ENCODE measurements around the gene POC5.
A peak's percentile ranks its signal among the peaks of the same experiment; 100 is the strongest.
"Not testable (repeated sequence)": the region's sequence is repeated elsewhere in the genome, so short reads cannot be mapped to it uniquely, and the experiment has no call there.

Gene POC5

GRCh38 chr5:75734913-75735789 lies 17.9 kb upstream of the POC5 start:
- H3K27me3 ChIP-seq (ENCODE audit: insufficient read depth, low read length, poor library complexity) = no peaks in the 10 kb centered on the region
- H3K9me3 ChIP-seq (ENCODE audit: insufficient read depth, low read length, severe bottlenecking) = no peaks in the 10 kb centered on the region
- no peaks in the 10 kb centered on the region for H4K20me1 ChIP-seq (ENCODE audit: insufficient read depth, low read length)
- no peak for ATAC-seq (ENCODE audit: insufficient read depth, low read depth)
- H3K9ac ChIP-seq (ENCODE audit: low read depth, low read length) = no peak overlapping the region
- H3K27ac ChIP-seq (ENCODE audit: low read length) = no peak overlapping the region
- H3K4me2 ChIP-seq (ENCODE audit: insufficient read depth, low read length) = no peak overlapping the region
- no peaks in the 10 kb centered on the region for H3K79me2 ChIP-seq (ENCODE audit: insufficient read depth, low read length)
- no peak overlapping the region for H3K4me3 ChIP-seq (ENCODE audit: low read depth in 1 of 2, low read length in 2 of 2)
- no peaks in the 10 kb centered on the region for H3K36me3 ChIP-seq (ENCODE audit: insufficient read depth, low read length)
- no peak for TF ChIP-seq EZH2 (IDR thresholded peaks at IDR 0.05; ENCODE audit: borderline replicate concordance, low read depth, low read length, severe bottlenecking)
- TF ChIP-seq CTCF (IDR thresholded peaks at IDR 0.05; ENCODE audit: borderline replicate concordance, extremely low read depth, low read length, poor library complexity, severe bottlenecking) = peak; percentile 48
- no peak for DNase-seq
- no peak overlapping the region for H2AFZ ChIP-seq (ENCODE audit: low read depth, low read length)
- H3K4me1 ChIP-seq (ENCODE audit: insufficient read depth, low read length) = no peaks in the 10 kb centered on the region

GRCh38 chr5:75733767-75734166 lies 16.5 kb upstream of the POC5 start:
- no peaks in the 10 kb centered on the region for H3K9me3 ChIP-seq (ENCODE audit: insufficient read depth, low read length, severe bottlenecking)
- TF ChIP-seq CTCF (IDR thresholded peaks at IDR 0.05; ENCODE audit: borderline replicate concordance, extremely low read depth, low read length, poor library complexity, severe bottlenecking) (no peak), EZH2 (IDR thresholded peaks at IDR 0.05; ENCODE audit: borderline replicate concordance, low read depth, low read length, severe bottlenecking) (no peak)
- no peaks in the 10 kb centered on the region for H3K79me2 ChIP-seq (ENCODE audit: insufficient read depth, low read length)
- DNase-seq = no peak
- no peak overlapping the region for H3K9ac ChIP-seq (ENCODE audit: low read depth, low read length)
- ATAC-seq (ENCODE audit: insufficient read depth, low read depth) = no peak
- H3K4me2 ChIP-seq (ENCODE audit: insufficient read depth, low read length) = no peak overlapping the region
- no peaks in the 10 kb centered on the region for H3K4me1 ChIP-seq (ENCODE audit: insufficient read depth, low read length)
- no peak overlapping the region for H2AFZ ChIP-seq (ENCODE audit: low read depth, low read length)
- no peaks in the 10 kb centered on the region for H3K36me3 ChIP-seq (ENCODE audit: insufficient read depth, low read length)
- no peaks in the 10 kb centered on the region for H4K20me1 ChIP-seq (ENCODE audit: insufficient read depth, low read length)
- no peaks in the 10 kb centered on the region for H3K27me3 ChIP-seq (ENCODE audit: insufficient read depth, low read length, poor library complexity)
- no peak overlapping the region for H3K27ac ChIP-seq (ENCODE audit: low read length)
- no peak overlapping the region for H3K4me3 ChIP-seq (ENCODE audit: low read depth in 1 of 2, low read length in 2 of 2)

- not testable (repeated sequence) for H3K4me3 ChIP-seq (ENCODE audit: low read depth in 1 of 2, low read length in 2 of 2); ATAC-seq (ENCODE audit: insufficient read depth, low read depth); H2AFZ ChIP-seq (ENCODE audit: low read depth, low read length); H3K27me3 ChIP-seq (ENCODE audit: insufficient read depth, low read length, poor library complexity); DNase-seq; H3K9ac ChIP-seq (ENCODE audit: low read depth, low read length); H3K36me3 ChIP-seq (ENCODE audit: insufficient read depth, low read length); H3K27ac ChIP-seq (ENCODE audit: low read length); H3K9me3 ChIP-seq (ENCODE audit: insufficient read depth, low read length, severe bottlenecking); H3K4me2 ChIP-seq (ENCODE audit: insufficient read depth, low read length); H3K4me1 ChIP-seq (ENCODE audit: insufficient read depth, low read length); H3K79me2 ChIP-seq (ENCODE audit: insufficient read depth, low read length); H4K20me1 ChIP-seq (ENCODE audit: insufficient read depth, low read length)
Observed at GRCh38 chr5:75731515-75731914, 14.3 kb upstream of the POC5 start.

- H4K20me1 ChIP-seq (ENCODE audit: insufficient read depth, low read length) = no peaks in the 10 kb centered on the region
- H3K27ac ChIP-seq (ENCODE audit: low read length) = no peak overlapping the region
- no peaks in the 10 kb centered on the region for H3K27me3 ChIP-seq (ENCODE audit: insufficient read depth, low read length, poor library complexity)
- no peaks in the 10 kb centered on the region for H3K9me3 ChIP-seq (ENCODE audit: insufficient read depth, low read length, severe bottlenecking)
- no peaks in the 10 kb centered on the region for H3K36me3 ChIP-seq (ENCODE audit: insufficient read depth, low read length)
- H3K4me2 ChIP-seq (ENCODE audit: insufficient read depth, low read length) = no peak overlapping the region
- ATAC-seq (ENCODE audit: insufficient read depth, low read depth) = no peak
- no peaks in the 10 kb centered on the region for H3K4me1 ChIP-seq (ENCODE audit: insufficient read depth, low read length)
- H3K4me3 ChIP-seq (ENCODE audit: low read depth in 1 of 2, low read length in 2 of 2) = no peak overlapping the region
- H3K79me2 ChIP-seq (ENCODE audit: insufficient read depth, low read length) = no peaks in the 10 kb centered on the region
- TF ChIP-seq EZH2 (IDR thresholded peaks at IDR 0.05; ENCODE audit: borderline replicate concordance, low read depth, low read length, severe bottlenecking) (no peak), CTCF (IDR thresholded peaks at IDR 0.05; ENCODE audit: borderline replicate concordance, extremely low read depth, low read length, poor library complexity, severe bottlenecking) (no peak)
- no peak for DNase-seq
- no peak overlapping the region for H2AFZ ChIP-seq (ENCODE audit: low read depth, low read length)
- no peak overlapping the region for H3K9ac ChIP-seq (ENCODE audit: low read depth, low read length)
Observed at GRCh38 chr5:75729321-75729720, 12.1 kb upstream of the POC5 start.

Measured in DND-41 (cell line).